ENCODE results near the gene B9D2. TPM values are rescaled to one million over a fixed set of nuclear protein-coding genes. Genes with fewer than 3 reads are reported as not detected.

B9D2 gene
- total and polyA plus RNA-seq, 2 of the 4 experiments (the other 2 are of a cell fraction): 6.1 to 9.7 TPM

DNA sequence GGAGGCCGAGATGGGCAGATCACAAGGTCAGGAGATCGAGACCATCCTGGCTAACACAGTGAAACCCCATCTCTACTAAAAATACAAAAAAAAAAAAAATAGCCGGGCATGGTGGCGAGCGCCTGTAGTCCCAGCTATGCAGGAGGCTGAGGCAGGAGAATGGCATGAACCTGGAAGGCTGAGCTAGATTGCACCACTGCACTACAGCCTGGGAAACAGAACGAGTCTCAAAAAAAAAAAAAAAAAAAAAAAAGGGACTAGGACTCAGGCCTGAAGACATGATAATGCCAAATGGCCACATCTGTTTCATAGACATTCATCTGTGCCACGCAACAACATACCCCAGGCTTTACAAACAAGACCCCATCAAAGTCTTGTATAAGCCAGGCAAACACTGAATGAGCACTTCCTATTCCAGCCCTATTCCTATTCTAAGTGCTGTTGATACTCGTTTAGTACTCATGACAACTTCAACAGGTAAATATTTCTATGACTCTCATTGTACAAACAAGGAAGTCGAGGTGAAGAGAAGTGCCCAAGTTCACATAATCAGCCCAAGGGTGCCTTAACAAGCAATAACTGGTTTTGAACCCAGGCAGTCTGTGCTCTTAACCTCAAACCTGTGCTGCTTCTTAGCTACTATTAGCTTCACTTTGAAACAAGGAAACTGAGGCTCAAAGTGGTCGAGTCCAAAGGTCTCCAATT, 1.7 kb downstream of the B9D2 start:
- peaks cover 21 to 42% of the 10 kb centered on the region in 2 experiments for H3K79me1 ChIP-seq (ENCODE audit: low read depth in 1 of 2, low read length in 2 of 2)
- TF ChIP-seq, protein P1, sequence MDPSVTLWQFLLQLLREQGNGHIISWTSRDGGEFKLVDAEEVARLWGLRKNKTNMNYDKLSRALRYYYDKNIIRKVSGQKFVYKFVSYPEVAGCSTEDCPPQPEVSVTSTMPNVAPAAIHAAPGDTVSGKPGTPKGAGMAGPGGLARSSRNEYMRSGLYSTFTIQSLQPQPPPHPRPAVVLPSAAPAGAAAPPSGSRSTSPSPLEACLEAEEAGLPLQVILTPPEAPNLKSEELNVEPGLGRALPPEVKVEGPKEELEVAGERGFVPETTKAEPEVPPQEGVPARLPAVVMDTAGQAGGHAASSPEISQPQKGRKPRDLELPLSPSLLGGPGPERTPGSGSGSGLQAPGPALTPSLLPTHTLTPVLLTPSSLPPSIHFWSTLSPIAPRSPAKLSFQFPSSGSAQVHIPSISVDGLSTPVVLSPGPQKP (IDR thresholded peaks at IDR 0.05; ENCODE audit: borderline replicate concordance, low read depth, low read length): no peak
- TF ChIP-seq FOS (IDR thresholded peaks at IDR 0.05; ENCODE audit: low read depth, low read length): no peak
- TF ChIP-seq RFX5 (IDR thresholded peaks at IDR 0.05; ENCODE audit: low read depth, low read length): no peak
- no peak for TF ChIP-seq BHLHE40 (IDR thresholded peaks at IDR 0.05; ENCODE audit: low read depth, low read length)
- TF ChIP-seq MAZ (IDR thresholded peaks at IDR 0.05; ENCODE audit: borderline replicate concordance, low read depth, low read length): no peak
- TF ChIP-seq, protein P2, sequence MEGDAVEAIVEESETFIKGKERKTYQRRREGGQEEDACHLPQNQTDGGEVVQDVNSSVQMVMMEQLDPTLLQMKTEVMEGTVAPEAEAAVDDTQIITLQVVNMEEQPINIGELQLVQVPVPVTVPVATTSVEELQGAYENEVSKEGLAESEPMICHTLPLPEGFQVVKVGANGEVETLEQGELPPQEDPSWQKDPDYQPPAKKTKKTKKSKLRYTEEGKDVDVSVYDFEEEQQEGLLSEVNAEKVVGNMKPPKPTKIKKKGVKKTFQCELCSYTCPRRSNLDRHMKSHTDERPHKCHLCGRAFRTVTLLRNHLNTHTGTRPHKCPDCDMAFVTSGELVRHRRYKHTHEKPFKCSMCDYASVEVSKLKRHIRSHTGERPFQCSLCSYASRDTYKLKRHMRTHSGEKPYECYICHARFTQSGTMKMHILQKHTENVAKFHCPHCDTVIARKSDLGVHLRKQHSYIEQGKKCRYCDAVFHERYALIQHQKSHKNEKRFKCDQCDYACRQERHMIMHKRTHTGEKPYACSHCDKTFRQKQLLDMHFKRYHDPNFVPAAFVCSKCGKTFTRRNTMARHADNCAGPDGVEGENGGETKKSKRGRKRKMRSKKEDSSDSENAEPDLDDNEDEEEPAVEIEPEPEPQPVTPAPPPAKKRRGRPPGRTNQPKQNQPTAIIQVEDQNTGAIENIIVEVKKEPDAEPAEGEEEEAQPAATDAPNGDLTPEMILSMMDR (conservative IDR thresholded peaks at IDR 0.05; ENCODE audit: low read depth, low read length): no peak
- TF ChIP-seq SMC3 (IDR thresholded peaks at IDR 0.05; ENCODE audit: low read depth, low read length): no peak
- no peak overlapping the region for H2AK9ac ChIP-seq (replicated peaks; ENCODE audit: low read depth, low read length, poor library complexity)
- no peak overlapping the region for H2BK20ac ChIP-seq (ENCODE audit: low read depth, low read length)
- no peaks in the 10 kb centered on the region for H3K9me3 ChIP-seq (ENCODE audit: control insufficient read depth, insufficient read depth, low read length)
- no peak overlapping the region for H3K18ac ChIP-seq (ENCODE audit: low read depth, low read length)
- 67% methylated on average over 3 of the region's 10 CpGs; no CpG with 5 or more reads in 1 of the 2 experiments for WGBS, 2 experiments (ENCODE audit: extremely low coverage in 2 of 2, insufficient read length in 1 of 2)
- H3K4me3 ChIP-seq (ENCODE audit: insufficient read depth, low read depth, low read length): no peak overlapping the region
- no peak overlapping the region for H3K56ac ChIP-seq (ENCODE audit: extremely low read depth, insufficient read depth, low read length)
- intact Hi-C loops (cut with micrococcal nuclease): no loop called here
- H4K20me1 ChIP-seq (ENCODE audit: insufficient read depth, low read length): no peaks in the 10 kb centered on the region
- no peak overlapping the region for H3K4me2 ChIP-seq (ENCODE audit: low read depth, low read length)
- CTCF ChIA-PET: no interaction called here
- H2BK5ac ChIP-seq (ENCODE audit: low read depth, low read length, poor library complexity, severe bottlenecking): no peak overlapping the region
- no peak overlapping the region for H2BK120ac ChIP-seq (ENCODE audit: low read depth, low read length)
- no peaks in the 10 kb centered on the region for H3K36me3 ChIP-seq (ENCODE audit: control insufficient read depth, insufficient read depth, low read length)
- POLR2A ChIA-PET (ENCODE audit: unreplicated experiment): no interaction called here
- DNase-seq: no peak
- no peak overlapping the region for H3K14ac ChIP-seq (replicated peaks; ENCODE audit: low read depth, low read length)
- H3K4ac ChIP-seq (ENCODE audit: low read depth, low read length): no peak overlapping the region
- peaks cover 11% of the 10 kb centered on the region for H3K9me1 ChIP-seq (ENCODE audit: insufficient read depth, low read length)
- no peak overlapping the region; a peak in 1 of 4 replicates for H4K8ac ChIP-seq (ENCODE audit: low read depth in 2 of 2, low read length in 2 of 2)
- ATAC-seq (ENCODE audit: low read depth): no peak
- H3K4me1 ChIP-seq (ENCODE audit: control insufficient read depth, insufficient read depth, low read length): peaks cover 7% of the 10 kb centered on the region
- no peak overlapping the region for H3K23ac ChIP-seq (ENCODE audit: low read depth, low read length)
- no peaks in the 10 kb centered on the region for H3K27me3 ChIP-seq (ENCODE audit: control insufficient read depth, insufficient read depth, low read length)
- H3K27ac ChIP-seq (ENCODE audit: insufficient read depth, low read length): no peak overlapping the region
- dilution Hi-C loops (cut with HindIII; ENCODE audit: low sequenced_read_pairs, unreplicated experiment): no loop called here
- no peak overlapping the region for H3K9ac ChIP-seq (ENCODE audit: low read depth, low read length)
- in situ Hi-C loops (cut with MboI; ENCODE audit: low sequenced_read_pairs): no loop called here
- no peak overlapping the region for H4K91ac ChIP-seq (ENCODE audit: insufficient read depth, low read depth, low read length)
- H2BK15ac ChIP-seq (ENCODE audit: low read depth, low read length): no peak overlapping the region
- BruUV-seq (replicated peaks): no TSS peak
- H2AK5ac ChIP-seq (ENCODE audit: low read depth, low read length): no peak overlapping the region
- no peak overlapping the region for H2AFZ ChIP-seq (replicated peaks; ENCODE audit: low read length, poor library complexity)
- no peak overlapping the region for H4K5ac ChIP-seq (ENCODE audit: low read depth, low read length)

Measured in IMR-90 (cell line).